LNCaP clone FGC (cell line): ENCODE data around the gene L1TD1.

Experiments used
- DNase-seq: peaks from one replicate; pipeline ENCODE4 v3.0.0-alpha.2; 2011; ENCODE audit warnings: low read depth
- H3K4me3 ChIP-seq: 2 replicates; pipeline ENCODE4 v1.5.1; 2011; ENCODE audit warnings: mild to moderate bottlenecking, low read depth, low read length, control low read depth
- TF ChIP-seq, protein P1 (sequence below): IDR thresholded peaks from 2 replicates; pipeline ENCODE4 v1.5.1; 2012; ENCODE audit warnings: mild to moderate bottlenecking; ENCODE audit not compliant: control insufficient read depth, insufficient read depth; ENCODE audit errors: extremely low read depth

The L1TD1 gene

DNA sequence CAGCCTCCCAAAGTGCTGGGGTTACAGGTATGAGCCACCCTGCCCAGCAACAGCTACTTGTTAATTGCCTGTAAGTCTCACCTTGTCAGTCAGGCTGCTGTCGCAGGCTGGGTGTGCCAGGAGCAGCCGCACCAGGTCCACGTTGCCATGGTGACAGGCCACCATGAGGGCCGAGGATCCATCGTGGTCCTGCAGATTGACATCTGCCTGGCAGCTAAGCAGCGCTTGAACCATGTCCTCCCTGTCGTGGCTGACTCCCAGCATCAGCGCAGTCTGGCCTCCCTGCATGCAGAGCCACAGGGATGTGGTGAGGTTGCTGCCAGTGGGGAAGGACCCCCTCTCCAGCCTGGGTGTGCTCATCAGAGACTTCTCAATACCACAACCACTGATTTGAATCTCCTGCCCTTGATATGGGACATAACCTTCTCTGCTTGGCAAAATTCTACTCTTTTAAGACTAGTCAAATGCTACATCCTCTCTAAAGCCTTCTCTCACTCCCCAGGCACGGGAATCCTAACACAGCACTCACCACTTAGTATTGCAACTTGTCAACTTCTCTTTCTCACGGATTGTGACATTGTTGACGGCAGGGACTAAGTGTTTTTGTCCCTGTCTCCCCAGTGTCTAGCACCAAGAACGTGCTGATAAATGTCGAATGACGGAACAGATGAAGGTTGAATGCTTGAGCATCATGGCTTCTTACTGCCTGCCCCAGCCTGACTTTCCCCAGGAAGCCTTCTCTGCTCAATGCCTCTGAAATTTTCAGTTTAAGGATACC lies 52.9 kb downstream of the L1TD1 start:
- no peak overlapping the region for H3K4me3 ChIP-seq
- DNase-seq, result no peak
- TF ChIP-seq, protein P1, sequence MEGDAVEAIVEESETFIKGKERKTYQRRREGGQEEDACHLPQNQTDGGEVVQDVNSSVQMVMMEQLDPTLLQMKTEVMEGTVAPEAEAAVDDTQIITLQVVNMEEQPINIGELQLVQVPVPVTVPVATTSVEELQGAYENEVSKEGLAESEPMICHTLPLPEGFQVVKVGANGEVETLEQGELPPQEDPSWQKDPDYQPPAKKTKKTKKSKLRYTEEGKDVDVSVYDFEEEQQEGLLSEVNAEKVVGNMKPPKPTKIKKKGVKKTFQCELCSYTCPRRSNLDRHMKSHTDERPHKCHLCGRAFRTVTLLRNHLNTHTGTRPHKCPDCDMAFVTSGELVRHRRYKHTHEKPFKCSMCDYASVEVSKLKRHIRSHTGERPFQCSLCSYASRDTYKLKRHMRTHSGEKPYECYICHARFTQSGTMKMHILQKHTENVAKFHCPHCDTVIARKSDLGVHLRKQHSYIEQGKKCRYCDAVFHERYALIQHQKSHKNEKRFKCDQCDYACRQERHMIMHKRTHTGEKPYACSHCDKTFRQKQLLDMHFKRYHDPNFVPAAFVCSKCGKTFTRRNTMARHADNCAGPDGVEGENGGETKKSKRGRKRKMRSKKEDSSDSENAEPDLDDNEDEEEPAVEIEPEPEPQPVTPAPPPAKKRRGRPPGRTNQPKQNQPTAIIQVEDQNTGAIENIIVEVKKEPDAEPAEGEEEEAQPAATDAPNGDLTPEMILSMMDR, result no peak

DNA sequence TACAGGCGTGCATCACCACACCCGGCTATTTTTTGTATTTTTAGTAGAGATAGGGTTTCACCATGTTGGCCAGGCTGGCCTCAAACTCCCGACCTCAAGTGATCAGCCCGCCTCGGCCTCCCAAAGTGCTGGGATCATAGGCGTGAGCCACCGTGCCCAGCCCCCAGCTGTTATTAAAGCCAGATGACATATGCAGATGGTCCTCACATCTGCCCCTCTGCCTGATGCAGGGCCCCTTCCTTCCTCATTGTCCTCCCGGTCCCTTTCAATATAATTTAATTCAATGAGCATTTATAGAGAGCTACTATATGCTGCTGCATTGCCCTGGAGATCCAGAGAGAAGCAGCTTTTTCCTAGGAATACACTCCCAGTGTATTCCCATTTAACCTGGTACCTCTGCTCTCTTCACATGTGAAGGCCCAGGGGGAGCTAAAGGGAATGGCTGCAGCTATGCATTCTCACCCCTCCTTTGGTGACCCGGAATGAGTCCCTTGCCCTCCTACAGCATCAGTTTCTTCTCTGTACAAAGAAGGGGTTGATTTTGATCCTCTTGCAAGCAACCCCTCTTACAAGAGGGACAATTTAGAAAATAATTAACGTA lies 55.6 kb downstream of the L1TD1 start:
- H3K4me3 ChIP-seq, result no peak overlapping the region
- no peak for DNase-seq
- TF ChIP-seq, protein P1, result no peak

DNA sequence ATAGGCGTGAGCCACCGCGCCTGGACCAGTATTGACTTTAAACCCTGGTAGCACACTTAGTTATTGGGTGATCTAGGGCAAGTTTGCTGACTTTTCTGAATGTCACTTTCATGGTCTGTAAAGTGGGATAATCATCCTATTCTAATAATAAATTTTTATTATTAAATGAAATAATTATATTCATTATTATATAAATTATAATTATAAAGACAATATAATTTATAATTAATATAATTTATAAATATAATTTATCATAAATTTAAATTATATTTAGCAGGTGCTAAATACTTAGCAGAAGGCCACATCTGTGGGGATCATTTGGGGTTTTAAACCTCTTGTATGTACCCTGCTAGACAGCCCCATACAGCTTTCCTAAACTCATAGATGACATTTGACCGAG lies 64.9 kb downstream of the L1TD1 start:
- DNase-seq, result no peak
- no peak overlapping the region for H3K4me3 ChIP-seq
- TF ChIP-seq, protein P1, result no peak

- TF ChIP-seq, protein P1, result no peak
- no peak overlapping the region for H3K4me3 ChIP-seq
- no peak for DNase-seq
Measured at GRCh38 chr1:62260688-62261087, 66.0 kb downstream of the L1TD1 start.
